CD4-positive, alpha-beta T cell treated with Interferon alpha-2 for 1 hour (primary cell): ENCODE measurements around the gene AHNAK.

Experiments
- DNase-seq, 2 donors: peaks; one replicate each; pipeline ENCODE4 v3.0.0-alpha.2; 2020 to 2022

AHNAK gene

GRCh38 chr11:62516736-62517371 is 29.8 kb downstream of the AHNAK start:
- DNase-seq, result peak in 1 of 2 donors; percentile 25

- peak in 1 of 2 donors; percentile 36 for DNase-seq
These were observed 32.5 kb downstream of the AHNAK start for GRCh38 chr11:62514151-62514550.

GRCh38 chr11:62513626-62514025 is 33.0 kb downstream of the AHNAK start:
- peak in 1 of 2 donors; percentile 30 for DNase-seq

- peak in 1 of 2 donors; percentile 23 for DNase-seq
These were observed 33.6 kb downstream of the AHNAK start for GRCh38 chr11:62512961-62513360.

GRCh38 chr11:62508336-62509058 is 38.1 kb downstream of the AHNAK start:
- peak; percentile 22 to 26 for DNase-seq

GRCh38 chr11:62507125-62507422 is 39.5 kb downstream of the AHNAK start:
- DNase-seq, result no peak

- DNase-seq, result no peak
These were observed 40.0 kb downstream of the AHNAK start for GRCh38 chr11:62506413-62507124.

- no peak for DNase-seq
These were observed 41.0 kb downstream of the AHNAK start for GRCh38 chr11:62505440-62506091.

GRCh38 chr11:62505059-62505439 is 41.6 kb downstream of the AHNAK start:
- no peak for DNase-seq

GRCh38 chr11:62504158-62504973 is 42.2 kb downstream of the AHNAK start:
- no peak for DNase-seq

GRCh38 chr11:62502030-62502730 is 44.4 kb downstream of the AHNAK start:
- DNase-seq, result no peak

- DNase-seq, result no peak
These were observed 45.1 kb downstream of the AHNAK start for GRCh38 chr11:62501432-62501891.

GRCh38 chr11:62500650-62501030 is 46.0 kb downstream of the AHNAK start:
- DNase-seq, result no peak

GRCh38 chr11:62499944-62500649 is 46.5 kb downstream of the AHNAK start:
- DNase-seq, result no peak

GRCh38 chr11:62499311-62499943 is 47.2 kb downstream of the AHNAK start:
- DNase-seq, result peak in 1 of 2 donors; percentile 15

- no peak for DNase-seq
These were observed 47.9 kb downstream of the AHNAK start for GRCh38 chr11:62498492-62499286.

GRCh38 chr11:62498031-62498430 is 48.6 kb downstream of the AHNAK start:
- DNase-seq, result no peak

- DNase-seq, result peak; percentile 18 to 34
These were observed 49.3 kb downstream of the AHNAK start for GRCh38 chr11:62497132-62497801.

GRCh38 chr11:62496676-62497075 is 49.9 kb downstream of the AHNAK start:
- no peak for DNase-seq
